Measurements from ENCODE around the gene KCTD7. TPM values are rescaled to one million over a fixed set of nuclear protein-coding genes. Genes with fewer than 3 reads are reported as not detected.
A peak's percentile ranks its signal among the peaks of the same experiment; 100 is the strongest.
"Not testable (repeated sequence)": the region's sequence is repeated elsewhere in the genome, so short reads cannot be mapped to it uniquely, and the experiment has no call there.

Gene KCTD7
- total RNA-seq, 1 donor from 2014 or later = 12.5 TPM

GRCh38 chr7:66679633-66680244 lies 51.1 kb downstream of the KCTD7 start:
- no peak for DNase-seq (ENCODE audit: extremely low read depth, low read depth, low spot score)

DNA sequence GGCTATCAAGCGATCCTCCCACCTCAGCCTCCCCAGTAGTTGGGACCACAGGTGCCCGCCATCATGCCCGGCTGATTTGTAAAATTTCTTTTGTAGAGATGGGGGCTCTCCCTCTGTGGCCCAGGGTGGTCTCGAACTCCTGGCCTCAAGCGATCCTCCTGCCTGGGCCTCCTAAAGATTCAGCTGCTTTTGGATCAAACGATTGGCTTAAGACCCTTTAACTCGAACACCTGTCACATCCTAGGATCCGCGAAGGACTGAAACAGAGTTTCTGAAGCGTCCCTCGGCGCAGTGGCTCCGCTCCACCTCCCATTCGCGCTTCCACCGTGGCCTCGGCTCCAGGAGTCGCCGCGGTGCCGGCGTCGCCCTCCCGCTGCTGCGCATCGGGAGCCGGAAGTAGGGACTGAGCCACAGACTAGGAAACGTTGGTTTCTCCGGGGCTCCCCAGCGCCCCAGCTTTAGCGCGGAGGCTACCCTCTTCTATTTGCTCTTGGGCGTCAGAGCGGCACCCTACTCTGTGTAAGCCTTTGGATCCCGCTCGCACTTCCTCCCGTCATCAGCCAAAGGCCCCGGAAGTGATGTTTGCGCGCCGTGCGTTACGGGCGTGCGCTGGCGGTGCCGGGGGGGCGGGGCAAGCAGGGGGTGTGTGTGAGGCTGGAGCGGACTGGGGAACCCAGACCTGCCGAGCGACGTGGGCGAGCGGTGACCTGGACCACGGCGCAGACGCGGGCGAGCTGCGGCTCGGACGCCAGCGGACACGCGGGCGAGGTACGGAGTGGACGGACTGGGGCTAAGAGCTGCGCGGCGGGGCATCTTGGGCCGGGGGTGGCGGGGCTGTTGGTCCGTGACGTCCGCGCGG lies 53.0 kb downstream of the KCTD7 start:
- DNase-seq (ENCODE audit: extremely low read depth, low read depth, low spot score) = peak; percentile 31

DNA sequence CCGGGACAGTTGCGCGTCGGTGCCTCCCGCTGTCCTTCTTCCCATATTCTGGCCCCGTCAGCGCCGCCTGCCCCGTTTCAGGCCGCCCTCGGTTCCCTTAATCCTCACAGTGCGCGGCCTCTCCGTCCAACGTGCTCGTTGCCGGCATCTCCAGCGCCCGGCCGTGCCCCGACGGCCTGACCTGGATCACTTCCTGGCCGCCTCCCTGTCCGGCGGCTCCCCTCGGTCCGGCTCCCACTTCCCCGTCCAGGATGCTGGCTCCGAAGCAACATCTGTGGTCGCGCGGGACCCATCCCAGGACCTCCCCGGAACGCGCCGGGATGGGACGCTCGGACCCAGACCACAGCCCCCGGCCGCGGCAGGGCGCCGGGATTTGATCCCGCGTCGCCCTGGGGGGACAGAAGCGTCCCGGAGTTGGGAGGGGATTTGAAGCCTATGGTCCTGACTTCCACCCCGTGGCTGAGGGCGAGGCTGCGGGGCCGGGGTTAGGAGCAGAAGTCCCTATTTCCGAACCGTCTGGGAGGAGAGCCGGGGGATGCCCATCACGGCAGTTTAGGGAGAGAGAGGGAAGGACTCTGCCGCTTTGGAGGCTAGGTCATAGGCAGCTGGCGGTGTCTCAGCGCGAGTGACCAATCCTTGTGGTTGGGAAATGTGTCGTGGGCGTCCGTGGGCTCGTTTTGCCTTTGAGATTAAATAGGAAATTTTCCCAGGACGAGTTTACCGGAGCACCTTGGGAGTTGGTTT lies 53.8 kb downstream of the KCTD7 start:
- no peak for DNase-seq (ENCODE audit: extremely low read depth, low read depth, low spot score)

- DNase-seq (ENCODE audit: extremely low read depth, low read depth, low spot score) = not testable (repeated sequence)
Observed at GRCh38 chr7:66683094-66683769, 54.6 kb downstream of the KCTD7 start.

GRCh38 chr7:66683770-66684123 lies 55.1 kb downstream of the KCTD7 start:
- DNase-seq (ENCODE audit: extremely low read depth, low read depth, low spot score) = no peak

DNA sequence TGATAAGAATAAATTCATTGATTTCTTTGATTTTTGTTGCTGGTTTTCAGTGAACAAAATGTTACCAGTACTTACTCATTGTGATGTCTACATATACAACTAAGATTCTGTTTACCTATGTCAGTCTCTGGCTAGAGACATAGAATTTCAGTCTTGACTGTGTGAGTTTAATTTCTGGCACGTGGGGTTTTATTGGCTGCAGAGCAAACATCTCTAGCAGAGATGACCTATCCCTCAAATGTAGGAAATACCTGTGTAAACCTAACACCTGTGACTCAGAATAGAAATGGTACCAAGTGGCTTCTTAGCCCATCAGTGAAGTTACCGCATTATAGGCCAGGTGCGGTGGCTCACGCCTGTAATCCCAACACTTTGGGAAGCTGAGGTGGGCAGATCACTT lies 57.0 kb downstream of the KCTD7 start:
- not testable (repeated sequence) for DNase-seq (ENCODE audit: extremely low read depth, low read depth, low spot score)

DNA sequence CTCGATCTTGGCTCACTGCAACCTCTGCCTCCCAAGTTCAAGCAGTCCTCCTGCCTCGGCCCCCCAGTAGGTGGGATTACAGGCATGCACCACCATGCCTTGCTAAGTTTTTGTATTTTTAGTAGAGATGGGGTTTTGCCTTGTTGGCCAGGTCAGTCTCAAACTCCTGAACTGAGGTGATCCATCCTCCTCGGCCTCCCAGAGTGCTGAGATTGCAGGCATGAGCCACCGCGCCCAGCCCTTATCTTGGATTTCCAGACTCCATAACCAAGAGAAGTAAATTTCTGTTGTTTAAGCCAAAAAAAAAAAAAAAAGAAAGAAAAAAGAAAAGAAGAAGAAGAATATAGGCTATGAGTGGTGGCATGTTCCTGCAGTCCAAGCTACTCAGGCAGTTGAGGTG lies 58.5 kb downstream of the KCTD7 start:
- no peak for DNase-seq (ENCODE audit: extremely low read depth, low read depth, low spot score)

DNA sequence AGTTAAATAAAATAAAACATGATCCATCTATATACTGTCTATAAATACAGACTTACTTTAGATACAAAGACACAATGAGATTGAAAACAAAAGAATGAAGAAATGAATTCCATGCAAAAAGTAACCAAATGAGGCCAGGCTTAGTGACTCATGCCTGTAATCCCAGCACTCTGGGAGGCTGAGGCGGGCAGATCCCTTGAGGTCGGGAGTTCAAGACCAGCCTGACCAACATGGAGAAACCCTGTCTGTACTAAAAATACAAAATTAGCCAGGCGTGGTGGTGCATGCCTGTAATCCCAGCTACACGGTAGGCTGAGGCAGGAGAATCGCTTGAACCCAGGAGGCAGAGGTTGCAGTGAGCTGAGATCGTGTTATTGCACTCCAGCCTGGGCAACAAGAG lies 59.0 kb downstream of the KCTD7 start:
- DNase-seq (ENCODE audit: extremely low read depth, low read depth, low spot score) = not testable (repeated sequence)

- DNase-seq (ENCODE audit: extremely low read depth, low read depth, low spot score) = no peak
Observed at GRCh38 chr7:66689081-66689480, 60.4 kb downstream of the KCTD7 start.

- no peak for DNase-seq (ENCODE audit: extremely low read depth, low read depth, low spot score)
Observed at GRCh38 chr7:66693331-66693730, 64.7 kb downstream of the KCTD7 start.

Other genes with a start within 250 kb of the KCTD7 start
- 12.3 and 15.2 TPM in 2 replicates for gene RABGEF1, start 111.9 kb downstream of the KCTD7 start, total RNA-seq

Measured in glomerular endothelial cell (primary cell).